HepG2 (cell line): ENCODE measurements around the gene GANC. TPM values are rescaled to one million over a fixed set of nuclear protein-coding genes. Genes with fewer than 3 reads are reported as not detected.

ENCODE experiments used
- ATAC-seq: fragments of 200-7000 bp; cut with Tn5 transposase; 3 replicates; pipeline ENCODE4 v1.9.1; 2020; ENCODE audit warnings: mild to moderate bottlenecking, moderate library complexity
- BruUV-seq: library from RNA; stranded (reverse); fragments of 400-500 nt; replicated peaks from 2 replicates; lab custom pipeline; 2021; lab: Mats Ljungman, UMichigan
- CTCF ChIA-PET: fragments of 300-600 bp; formaldehyde crosslinking; extraction: SDS; loops from one replicate; lab custom pipeline; 2021; ENCODE audit warnings: low total read pairs, inconsistent platforms, low intra/inter-chr PET ratio; lab: Yijun Ruan, JAX
- POLR2A ChIA-PET: fragments of 350-600 bp; sonication (Branson Sonifier 250); formaldehyde crosslinking; loops from one replicate; lab custom pipeline; 2020; ENCODE audit warnings: antibody characterized with exemption, inconsistent platforms; lab: Yijun Ruan, JAX
- DNase-seq: peaks from one replicate; pipeline ENCODE4 v3.0.0-alpha.2; 2015; ENCODE audit warnings: low spot score
- FAIRE-seq: peaks from 3 replicates; lab custom pipeline; 2011; peaks lifted over from hg19 to GRCh38; lab: Jason Lieb, UNC
- H2AFZ ChIP-seq: one replicate; pipeline ENCODE4 v1.6.1; 2011; ENCODE audit warnings: low read length, inconsistent platforms
- H3K27ac ChIP-seq: fragments of 300-600 bp; 3 replicates; pipeline ENCODE4 v1.8.0; 2011; ENCODE audit warnings: mixed run types, mild to moderate bottlenecking, mixed read lengths, low read length, inconsistent platforms; ENCODE audit not compliant: insufficient read depth; ENCODE audit errors: extremely low read length
- H3K27me3 ChIP-seq, 2 experiments: fragments of 200-600 bp in 1 of 2; 2 replicates in 1 of 2; 3 replicates in 1 of 2; pipeline versions ENCODE4 v1.6.0 to v1.8.0; 2011; ENCODE audit warnings: low read length in 2 of 2, mild to moderate bottlenecking in 2 of 2, moderate library complexity in 2 of 2, inconsistent platforms in 1 of 2; ENCODE audit not compliant: insufficient read depth in 2 of 2, control insufficient read depth in 1 of 2
- H3K36me3 ChIP-seq, 2 experiments: fragments of 200-600 bp in 1 of 2; replicated peaks in 1 of 2; 2 replicates in 1 of 2; 3 replicates in 1 of 2; pipeline versions ENCODE4 v1.5.1 to v1.8.0; 2011; ENCODE audit warnings: low read length in 2 of 2, inconsistent platforms in 1 of 2; ENCODE audit not compliant: insufficient read depth in 2 of 2, control insufficient read depth in 1 of 2
- H3K4me1 ChIP-seq: 2 replicates; pipeline ENCODE4 v1.5.1; 2012; ENCODE audit warnings: low read length, inconsistent platforms; ENCODE audit not compliant: insufficient read depth
- H3K4me2 ChIP-seq: 2 replicates; pipeline ENCODE4 v1.6.0; 2011; ENCODE audit warnings: low read depth, low read length, inconsistent platforms
- H3K4me3 ChIP-seq, 3 experiments: fragments of 200-600 bp in 1 of 3; sonication (generic), shearing (Covaris generic) in 1 of 3; replicated peaks in 1 of 3; 2 replicates each; pipeline ENCODE4 v1.5.1; 2011 to 2016; ENCODE audit warnings: low read length in 3 of 3, inconsistent platforms in 2 of 3, low read depth in 2 of 3, mild to moderate bottlenecking in 2 of 3, control low read depth in 1 of 3, mixed read lengths in 1 of 3; ENCODE audit not compliant: insufficient read depth in 1 of 3
- H3K79me2 ChIP-seq: one replicate; pipeline ENCODE4 v1.6.1; 2011; ENCODE audit warnings: low read length, inconsistent platforms; ENCODE audit not compliant: insufficient read depth
- H3K9ac ChIP-seq: 2 replicates; pipeline ENCODE4 v1.6.0; 2011; ENCODE audit warnings: mild to moderate bottlenecking, low read depth, low read length, inconsistent platforms; ENCODE audit not compliant: insufficient read depth
- H3K9me3 ChIP-seq: 2 replicates; pipeline ENCODE4 v1.5.1; 2012; ENCODE audit warnings: mild to moderate bottlenecking, low read length
- H4K20me1 ChIP-seq: 2 replicates; pipeline ENCODE4 v1.6.0; 2011; ENCODE audit warnings: inconsistent platforms, mild to moderate bottlenecking, low read length, moderate library complexity; ENCODE audit not compliant: insufficient read depth
- AKAP8 ChIP-seq: sonication (generic); formaldehyde crosslinking; IDR thresholded peaks from 2 replicates; pipeline ENCODE4 v1.5.1; 2020; ENCODE audit warnings: mild to moderate bottlenecking, missing genetic modification reagents
- CHCHD3 ChIP-seq: sonication (generic); formaldehyde crosslinking; IDR thresholded peaks from 2 replicates; pipeline ENCODE4 v1.8.0; 2022; ENCODE audit warnings: mild to moderate bottlenecking, missing genetic modification reagents, moderate library complexity
- FOXK2 ChIP-seq: fragments of 450-650 bp; IDR thresholded peaks from 2 replicates; pipeline ENCODE4 v1.6.1; 2016
- RBAK ChIP-seq: sonication (generic); formaldehyde crosslinking; IDR thresholded peaks from 2 replicates; pipeline ENCODE4 v1.5.1; 2020; ENCODE audit warnings: mild to moderate bottlenecking, missing genetic modification reagents
- THRA ChIP-seq: sonication (generic); formaldehyde crosslinking; IDR thresholded peaks from 2 replicates; pipeline ENCODE4 v1.4.0; 2020; ENCODE audit warnings: missing genetic modification reagents, borderline replicate concordance
- ZNF552 ChIP-seq: sonication (generic); formaldehyde crosslinking; IDR thresholded peaks from 2 replicates; pipeline ENCODE4 v1.9.0; 2022; ENCODE audit warnings: missing genetic modification reagents, mild to moderate bottlenecking, borderline replicate concordance
- ZNF567 ChIP-seq: sonication (generic); formaldehyde crosslinking; IDR thresholded peaks from 2 replicates; pipeline ENCODE4 v1.8.1; 2023; ENCODE audit warnings: mild to moderate bottlenecking, missing genetic modification reagents, borderline replicate concordance
- ZNF768 ChIP-seq: sonication (generic); formaldehyde crosslinking; IDR thresholded peaks from 2 replicates; pipeline ENCODE4 v1.4.0; 2020; ENCODE audit warnings: missing genetic modification reagents
- WGBS: methylation state at CpG from one replicate; pipeline ENCODE4 v1.1.6; 2017; ENCODE audit warnings: low lambda C conversion rate; 5-methylcytosine and 5-hydroxymethylcytosine counted together
- in situ Hi-C: cut with HindIII; loops from 2 replicates; pipeline ENCODE4 v1.10.0; 2017; ENCODE audit warnings: low pct_unique_long_range_greater_than_20kb; ENCODE audit not compliant: extremely low pct_ligation_motif_present
- intact Hi-C: fragments of 100-400 bp; cut with micrococcal nuclease; formaldehyde crosslinking; loops from one replicate; pipeline ENCODE4 v1.10.0; 2022; ENCODE audit not compliant: unreplicated experiment
- polyA plus RNA-seq, 8 experiments: library from polyadenylated mRNA; depleted of rRNA in 3 of 8; stranded (reverse) in 7 of 8; unstranded in 1 of 8; fragments of >200 nt; fragmentation: Illumina TruSeq in 4 of 8; extraction: Trizol in 4 of 8; gene quantifications; 2 replicates each; pipeline versions ENCODE4 v1.2.1 to v1.2.3, GENCODE V29; 2011 to 2016; ENCODE audit warnings: low read depth in 4 of 8, missing spikeins in 1 of 8, mixed read lengths in 1 of 8; ENCODE audit not compliant: insufficient read depth in 1 of 8
- total RNA-seq, 5 experiments: library from RNA; depleted of rRNA; stranded (reverse); fragments of >200 nt; fragmentation: Illumina TruSeq; extraction: Trizol; gene quantifications; 2 replicates each; pipeline ENCODE4 v1.2.3, GENCODE V29; 2016; ENCODE audit warnings: low read depth in 1 of 5
- TF ChIP-seq, protein P1 (sequence below): sonication (generic); formaldehyde crosslinking; IDR thresholded peaks from 2 replicates; pipeline ENCODE4; 2020; ENCODE audit warnings: missing genetic modification reagents, mild to moderate bottlenecking, borderline replicate concordance
- TF ChIP-seq, protein P2 (sequence below): sonication (generic); formaldehyde crosslinking; IDR thresholded peaks from 2 replicates; pipeline ENCODE4 v1.4.0; 2020; ENCODE audit warnings: mild to moderate bottlenecking, missing genetic modification reagents, borderline replicate concordance

Gene GANC
- total and polyA plus RNA-seq, 2 of the 13 experiments (the other 11 are each of a cell fraction or from before 2014, with no cell fraction given): 17.0 to 21.0 TPM

DNA sequence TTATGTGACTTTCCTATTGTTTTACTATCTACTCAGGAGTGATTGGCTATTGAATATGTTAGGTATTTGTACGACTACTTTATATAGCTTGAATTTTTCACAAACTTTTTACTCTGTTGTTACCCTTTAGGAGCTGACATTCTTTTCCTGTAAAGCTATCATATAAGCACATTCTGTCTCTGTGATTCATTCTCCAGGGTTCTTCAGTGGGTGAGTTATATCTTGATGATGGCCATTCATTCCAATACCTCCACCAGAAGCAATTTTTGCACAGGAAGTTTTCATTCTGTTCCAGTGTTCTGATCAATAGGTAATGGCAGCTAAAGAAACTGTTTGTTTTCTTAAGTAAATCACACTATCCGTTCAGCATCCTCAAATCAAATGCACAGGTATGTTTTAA is 76.2 kb downstream of the GANC start:
- no TSS peak for BruUV-seq
- intact Hi-C loops (no loop called here), in situ Hi-C loops (no loop called here)
- H3K4me3 ChIP-seq: no peak overlapping the region
- H2AFZ ChIP-seq: no peak overlapping the region
- TF ChIP-seq AKAP8 (CRISPR knock-in tag): no peak
- no peak for TF ChIP-seq RBAK (CRISPR knock-in tag)
- TF ChIP-seq ZNF552: no peak
- H3K4me1 ChIP-seq: no peaks in the 10 kb centered on the region
- ATAC-seq (no peak), DNase-seq (no peak), FAIRE-seq (no peak)
- ChIA-PET CTCF (no interaction called here), POLR2A (no interaction called here)
- H3K9ac ChIP-seq: no peak overlapping the region
- H3K27me3 ChIP-seq: no peaks in the 10 kb centered on the region
- no peaks in the 10 kb centered on the region for H3K9me3 ChIP-seq
- no peak overlapping the region for H3K4me2 ChIP-seq
- H4K20me1 ChIP-seq: no peaks in the 10 kb centered on the region
- H3K36me3 ChIP-seq: peaks cover 0 to 1% of the 10 kb centered on the region in 2 experiments; a peak in 1 of 5 replicates
- WGBS: 95% methylated on average over 2 of the region's 2 CpGs
- H3K79me2 ChIP-seq: no peaks in the 10 kb centered on the region
- H3K27ac ChIP-seq: no peak overlapping the region

- in situ Hi-C loops: no loop called here
- TF ChIP-seq, protein P1, sequence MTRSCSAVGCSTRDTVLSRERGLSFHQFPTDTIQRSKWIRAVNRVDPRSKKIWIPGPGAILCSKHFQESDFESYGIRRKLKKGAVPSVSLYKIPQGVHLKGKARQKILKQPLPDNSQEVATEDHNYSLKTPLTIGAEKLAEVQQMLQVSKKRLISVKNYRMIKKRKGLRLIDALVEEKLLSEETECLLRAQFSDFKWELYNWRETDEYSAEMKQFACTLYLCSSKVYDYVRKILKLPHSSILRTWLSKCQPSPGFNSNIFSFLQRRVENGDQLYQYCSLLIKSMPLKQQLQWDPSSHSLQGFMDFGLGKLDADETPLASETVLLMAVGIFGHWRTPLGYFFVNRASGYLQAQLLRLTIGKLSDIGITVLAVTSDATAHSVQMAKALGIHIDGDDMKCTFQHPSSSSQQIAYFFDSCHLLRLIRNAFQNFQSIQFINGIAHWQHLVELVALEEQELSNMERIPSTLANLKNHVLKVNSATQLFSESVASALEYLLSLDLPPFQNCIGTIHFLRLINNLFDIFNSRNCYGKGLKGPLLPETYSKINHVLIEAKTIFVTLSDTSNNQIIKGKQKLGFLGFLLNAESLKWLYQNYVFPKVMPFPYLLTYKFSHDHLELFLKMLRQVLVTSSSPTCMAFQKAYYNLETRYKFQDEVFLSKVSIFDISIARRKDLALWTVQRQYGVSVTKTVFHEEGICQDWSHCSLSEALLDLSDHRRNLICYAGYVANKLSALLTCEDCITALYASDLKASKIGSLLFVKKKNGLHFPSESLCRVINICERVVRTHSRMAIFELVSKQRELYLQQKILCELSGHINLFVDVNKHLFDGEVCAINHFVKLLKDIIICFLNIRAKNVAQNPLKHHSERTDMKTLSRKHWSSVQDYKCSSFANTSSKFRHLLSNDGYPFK: no peak
- TF ChIP-seq, protein P2, sequence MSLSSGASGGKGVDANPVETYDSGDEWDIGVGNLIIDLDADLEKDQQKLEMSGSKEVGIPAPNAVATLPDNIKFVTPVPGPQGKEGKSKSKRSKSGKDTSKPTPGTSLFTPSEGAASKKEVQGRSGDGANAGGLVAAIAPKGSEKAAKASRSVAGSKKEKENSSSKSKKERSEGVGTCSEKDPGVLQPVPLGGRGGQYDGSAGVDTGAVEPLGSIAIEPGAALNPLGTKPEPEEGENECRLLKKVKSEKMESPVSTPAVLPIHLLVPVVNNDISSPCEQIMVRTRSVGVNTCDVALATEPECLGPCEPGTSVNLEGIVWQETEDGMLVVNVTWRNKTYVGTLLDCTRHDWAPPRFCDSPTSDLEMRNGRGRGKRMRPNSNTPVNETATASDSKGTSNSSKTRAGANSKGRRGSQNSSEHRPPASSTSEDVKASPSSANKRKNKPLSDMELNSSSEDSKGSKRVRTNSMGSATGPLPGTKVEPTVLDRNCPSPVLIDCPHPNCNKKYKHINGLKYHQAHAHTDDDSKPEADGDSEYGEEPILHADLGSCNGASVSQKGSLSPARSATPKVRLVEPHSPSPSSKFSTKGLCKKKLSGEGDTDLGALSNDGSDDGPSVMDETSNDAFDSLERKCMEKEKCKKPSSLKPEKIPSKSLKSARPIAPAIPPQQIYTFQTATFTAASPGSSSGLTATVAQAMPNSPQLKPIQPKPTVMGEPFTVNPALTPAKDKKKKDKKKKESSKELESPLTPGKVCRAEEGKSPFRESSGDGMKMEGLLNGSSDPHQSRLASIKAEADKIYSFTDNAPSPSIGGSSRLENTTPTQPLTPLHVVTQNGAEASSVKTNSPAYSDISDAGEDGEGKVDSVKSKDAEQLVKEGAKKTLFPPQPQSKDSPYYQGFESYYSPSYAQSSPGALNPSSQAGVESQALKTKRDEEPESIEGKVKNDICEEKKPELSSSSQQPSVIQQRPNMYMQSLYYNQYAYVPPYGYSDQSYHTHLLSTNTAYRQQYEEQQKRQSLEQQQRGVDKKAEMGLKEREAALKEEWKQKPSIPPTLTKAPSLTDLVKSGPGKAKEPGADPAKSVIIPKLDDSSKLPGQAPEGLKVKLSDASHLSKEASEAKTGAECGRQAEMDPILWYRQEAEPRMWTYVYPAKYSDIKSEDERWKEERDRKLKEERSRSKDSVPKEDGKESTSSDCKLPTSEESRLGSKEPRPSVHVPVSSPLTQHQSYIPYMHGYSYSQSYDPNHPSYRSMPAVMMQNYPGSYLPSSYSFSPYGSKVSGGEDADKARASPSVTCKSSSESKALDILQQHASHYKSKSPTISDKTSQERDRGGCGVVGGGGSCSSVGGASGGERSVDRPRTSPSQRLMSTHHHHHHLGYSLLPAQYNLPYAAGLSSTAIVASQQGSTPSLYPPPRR (CRISPR knock-in tag): no peak
- TF ChIP-seq THRA (CRISPR knock-in tag): no peak
- TF ChIP-seq CHCHD3: no peak
- TF ChIP-seq FOXK2: no peak
- TF ChIP-seq ZNF567 (CRISPR knock-in tag): no peak
- no peak for TF ChIP-seq ZNF768 (CRISPR knock-in tag)
Observed at GRCh38 chr15:42352401-42352800, 79.4 kb downstream of the GANC start.

More at GRCh38 chr15:42352401-42352800, 79.4 kb downstream of the GANC start:
- no peak overlapping the region for H3K9ac ChIP-seq
- 95% methylated on average over 7 of the region's 7 CpGs for WGBS
- BruUV-seq: no TSS peak
- no peaks in the 10 kb centered on the region for H4K20me1 ChIP-seq
- ChIA-PET CTCF (no interaction called here), POLR2A (no interaction called here)
- H3K9me3 ChIP-seq: no peaks in the 10 kb centered on the region
- H2AFZ ChIP-seq: no peak overlapping the region
- no peaks in the 10 kb centered on the region for H3K27me3 ChIP-seq
- H3K27ac ChIP-seq: no peak overlapping the region
- no peak overlapping the region for H3K4me2 ChIP-seq
- intact Hi-C loops: no loop called here
- FAIRE-seq (no peak), DNase-seq (no peak), ATAC-seq (no peak)
- H3K79me2 ChIP-seq: no peaks in the 10 kb centered on the region
- peaks cover 0 to 1% of the 10 kb centered on the region in 2 experiments; a peak in 1 of 5 replicates for H3K36me3 ChIP-seq
- no peak overlapping the region for H3K4me3 ChIP-seq
- no peaks in the 10 kb centered on the region for H3K4me1 ChIP-seq
